Lung microvascular endothelial cell (primary cell): Measurements from ENCODE around the gene NCKAP5. TPM values are rescaled to one million over a fixed set of nuclear protein-coding genes. Genes with fewer than 3 reads are reported as not detected.
"Not testable (repeated sequence)": the region's sequence is repeated elsewhere in the genome, so short reads cannot be mapped to it uniquely, and the experiment has no call there.

Source experiments
- DNase-seq, 2 donors: peaks; one replicate each; pipeline versions ENCODE4 v3.0.0 to v3.0.0-alpha.2; 2010; ENCODE audit warnings: low read depth in 2 of 2
- total RNA-seq: library from RNA; depleted of rRNA; stranded (reverse); fragments of >200 nt; gene quantifications from 2 replicates; pipeline ENCODE4 v1.2.1, GENCODE V29; 2014

The NCKAP5 gene
- total RNA-seq, 1 donor from 2014 or later: under 0.01 TPM

DNA sequence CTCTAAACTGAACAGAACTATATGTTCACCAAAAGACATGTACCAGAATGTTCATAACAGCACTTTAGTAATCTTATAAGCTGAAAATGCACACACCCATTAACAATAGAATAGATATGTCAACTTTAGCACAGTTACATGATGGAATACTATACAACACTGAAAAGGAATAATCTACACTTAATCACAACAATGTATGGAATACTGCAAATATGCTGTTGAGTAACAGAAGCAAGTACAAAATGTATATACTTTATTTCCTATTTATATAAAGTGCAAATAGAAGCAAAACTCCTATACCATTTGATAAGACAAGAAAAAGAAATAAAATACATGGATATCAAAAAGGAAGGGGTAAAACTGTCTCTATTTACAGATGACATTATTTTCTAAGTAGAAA, 352.8 kb downstream of the NCKAP5 start:
- no peak for DNase-seq

DNA sequence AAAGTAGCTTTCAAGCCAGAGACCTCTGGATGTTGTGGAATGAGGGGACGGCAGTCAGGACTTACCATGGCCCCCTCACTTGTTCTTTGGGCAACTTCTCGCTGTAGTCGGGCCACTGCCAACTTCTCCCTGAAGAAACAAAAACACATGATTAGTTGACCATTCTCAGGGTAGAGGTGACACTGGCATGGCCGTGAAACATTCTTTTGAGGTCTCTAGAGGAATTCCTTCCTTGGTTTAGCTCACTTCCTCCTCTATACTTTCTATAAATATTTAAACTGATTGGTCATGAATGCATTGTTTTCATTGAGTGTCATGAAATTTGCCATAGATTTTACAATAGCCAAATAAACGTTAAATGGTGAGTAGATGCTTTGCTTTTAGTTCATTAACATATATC, 354.6 kb downstream of the NCKAP5 start:
- peak in 1 of 2 donors; percentile 19 for DNase-seq

DNA sequence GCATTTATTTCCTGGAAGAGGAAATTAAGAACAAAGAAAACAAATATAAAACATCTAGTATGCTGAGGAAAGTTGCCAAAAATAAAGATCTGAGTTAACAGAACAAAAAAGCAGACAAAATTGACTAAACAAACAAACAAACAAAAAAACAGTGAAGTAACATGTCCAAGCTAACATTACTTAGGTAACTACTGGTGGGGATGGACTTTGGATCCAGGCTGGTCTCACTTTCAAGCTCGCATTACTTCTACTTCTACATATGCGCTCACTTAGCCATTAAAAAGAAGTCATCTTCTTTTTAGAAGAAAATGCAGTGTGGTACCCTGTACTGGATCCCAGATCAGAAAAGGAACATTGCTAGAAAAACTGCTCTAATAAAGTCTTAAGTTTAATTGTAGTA, 358.9 kb downstream of the NCKAP5 start:
- DNase-seq: no peak

DNA sequence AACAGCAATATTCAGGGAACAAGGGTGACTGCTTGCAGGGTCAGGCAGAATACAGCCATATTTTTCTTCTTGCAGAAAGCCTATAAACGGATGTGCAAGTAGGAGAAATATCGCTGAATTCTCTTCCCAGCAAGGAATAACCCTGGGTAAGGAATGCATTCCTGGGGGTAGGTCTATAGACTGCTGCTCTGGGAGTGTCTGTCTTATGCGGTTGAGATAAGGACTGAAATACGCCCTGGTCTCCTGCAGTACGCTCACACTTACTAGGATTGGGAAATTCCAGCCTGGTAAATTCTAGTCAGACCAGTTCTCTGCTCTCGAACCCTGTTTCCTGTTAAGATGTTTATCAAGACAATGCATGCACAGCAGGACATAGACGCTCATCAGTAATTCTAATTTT, 361.6 kb downstream of the NCKAP5 start:
- DNase-seq: not testable (repeated sequence)

DNA sequence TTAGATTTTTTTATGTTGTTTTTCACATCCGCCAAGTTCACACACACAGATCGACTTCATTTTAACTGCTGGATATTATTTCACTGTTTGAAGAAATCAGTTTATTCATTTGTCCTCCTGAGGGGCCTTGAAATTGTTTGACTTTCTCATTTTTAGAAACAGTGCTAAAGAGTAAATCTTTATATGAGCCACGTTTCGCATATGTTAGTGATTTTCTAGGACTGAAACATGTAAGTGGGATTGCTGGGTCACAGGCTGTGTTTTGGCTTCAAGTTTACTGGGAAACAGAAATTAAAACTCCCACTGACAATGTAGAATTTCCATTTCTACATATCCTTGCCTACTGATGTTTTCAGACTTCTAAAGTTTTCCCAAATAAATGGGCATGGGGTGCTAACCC, 363.8 kb downstream of the NCKAP5 start:
- no peak for DNase-seq

DNA sequence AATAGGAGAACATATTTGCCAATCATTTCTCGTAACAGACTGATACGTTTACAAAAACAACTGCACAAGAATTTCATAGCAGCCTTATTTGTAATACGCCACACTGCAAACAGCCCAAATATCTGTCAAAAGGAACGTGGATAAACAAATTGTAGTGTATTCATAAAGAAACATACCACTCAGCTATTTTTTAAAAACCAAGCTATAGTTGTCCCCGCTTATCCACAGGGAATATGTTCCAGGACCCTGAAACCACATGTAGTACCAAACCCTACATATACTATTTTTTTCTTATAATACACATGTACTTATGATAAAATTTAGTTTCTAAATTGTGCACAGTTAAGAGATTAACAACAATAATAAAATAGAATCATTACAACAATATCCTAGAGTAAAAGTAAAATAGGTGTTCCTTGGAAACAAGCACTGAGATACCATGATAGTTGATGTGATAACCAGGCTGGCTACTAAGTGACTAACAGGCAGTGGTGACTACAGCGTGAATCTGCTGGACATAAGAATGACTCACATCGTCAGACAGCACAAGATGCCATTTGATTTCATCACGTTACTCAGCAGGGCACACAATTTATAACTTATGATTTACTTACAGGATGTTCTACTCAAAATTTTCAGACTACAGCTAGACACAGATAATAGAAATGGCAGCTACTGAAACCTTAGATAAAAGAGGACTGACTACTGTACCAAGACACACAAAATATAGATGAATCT, 367.4 kb downstream of the NCKAP5 start:
- peak in 1 of 2 donors; percentile 91 for DNase-seq

DNA sequence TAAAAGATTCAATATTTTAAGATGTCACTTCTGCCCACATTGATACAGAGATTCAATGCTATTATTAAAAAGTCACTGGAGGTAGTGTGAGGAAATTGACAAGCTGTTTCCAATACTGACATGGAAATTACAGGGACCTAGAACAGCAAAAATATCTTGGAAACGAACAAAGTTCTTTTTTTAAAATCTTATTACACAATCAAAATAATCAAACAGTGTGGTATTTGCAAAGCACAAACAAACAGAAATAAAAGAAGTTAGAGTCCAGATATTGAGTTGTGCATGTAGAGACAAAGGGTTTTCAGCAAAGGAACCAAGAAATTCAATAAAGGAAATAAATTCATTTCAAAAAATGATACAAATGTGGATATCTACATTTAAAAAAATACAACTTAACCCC, 369.6 kb downstream of the NCKAP5 start:
- DNase-seq: no peak

DNA sequence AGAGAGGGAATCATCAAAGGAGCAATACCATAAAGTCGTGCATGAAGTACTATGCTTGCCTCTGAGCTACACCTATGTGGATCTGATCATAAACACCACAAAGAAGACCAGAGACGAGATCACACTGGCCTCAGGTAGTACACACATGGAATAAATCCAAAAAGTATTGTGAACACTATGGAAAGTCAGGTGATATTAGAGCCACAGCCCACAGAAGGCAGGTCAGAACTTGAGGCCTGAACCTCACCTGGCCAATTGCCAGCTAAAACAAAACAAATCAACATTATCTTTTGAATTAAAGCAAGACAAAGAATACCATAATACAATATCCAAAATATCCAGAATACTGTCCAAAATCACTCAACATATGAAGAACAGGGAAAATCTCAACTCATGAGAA, 371.1 kb downstream of the NCKAP5 start:
- no peak for DNase-seq

DNA sequence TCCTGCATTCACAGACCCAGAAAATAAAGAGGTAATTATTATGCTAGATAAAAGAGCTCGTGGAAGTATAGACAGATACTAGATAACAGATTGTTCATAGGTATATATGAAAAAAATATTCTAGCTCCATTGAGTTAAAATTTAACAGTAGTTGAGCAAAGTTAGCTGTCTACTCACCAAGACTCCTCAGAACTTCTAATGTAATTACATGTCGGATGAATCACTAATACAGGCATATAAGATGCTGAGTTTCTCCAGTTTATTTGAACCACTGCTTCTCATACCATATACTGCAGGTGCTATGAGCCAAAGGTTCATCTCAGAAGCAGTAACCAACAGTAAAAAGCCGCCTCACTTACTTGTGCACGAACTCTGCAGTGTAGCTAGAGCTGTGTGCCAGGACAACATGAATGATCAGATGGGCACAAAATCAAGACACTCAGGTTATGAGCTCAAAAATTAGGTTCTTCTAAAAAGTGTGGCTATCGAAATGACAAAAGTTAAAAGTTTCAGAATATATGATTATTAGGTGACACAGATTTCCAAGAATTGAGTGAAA, 373.4 kb downstream of the NCKAP5 start:
- no peak for DNase-seq

DNA sequence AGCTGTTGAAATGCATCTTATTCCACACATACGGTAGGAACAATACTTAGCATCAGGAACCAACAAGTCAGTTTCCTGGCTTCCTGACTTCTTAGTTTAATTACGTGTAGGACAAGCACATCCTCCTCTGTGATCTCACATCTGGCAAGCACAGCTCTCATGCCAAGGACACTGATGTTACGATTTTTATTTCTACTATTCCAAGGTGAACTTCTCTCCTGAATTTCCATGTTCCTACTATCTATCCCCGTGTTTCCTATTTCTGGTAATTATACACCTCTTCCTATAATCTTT, 374.0 kb downstream of the NCKAP5 start:
- DNase-seq: peak in 1 of 2 donors; percentile 60

DNA sequence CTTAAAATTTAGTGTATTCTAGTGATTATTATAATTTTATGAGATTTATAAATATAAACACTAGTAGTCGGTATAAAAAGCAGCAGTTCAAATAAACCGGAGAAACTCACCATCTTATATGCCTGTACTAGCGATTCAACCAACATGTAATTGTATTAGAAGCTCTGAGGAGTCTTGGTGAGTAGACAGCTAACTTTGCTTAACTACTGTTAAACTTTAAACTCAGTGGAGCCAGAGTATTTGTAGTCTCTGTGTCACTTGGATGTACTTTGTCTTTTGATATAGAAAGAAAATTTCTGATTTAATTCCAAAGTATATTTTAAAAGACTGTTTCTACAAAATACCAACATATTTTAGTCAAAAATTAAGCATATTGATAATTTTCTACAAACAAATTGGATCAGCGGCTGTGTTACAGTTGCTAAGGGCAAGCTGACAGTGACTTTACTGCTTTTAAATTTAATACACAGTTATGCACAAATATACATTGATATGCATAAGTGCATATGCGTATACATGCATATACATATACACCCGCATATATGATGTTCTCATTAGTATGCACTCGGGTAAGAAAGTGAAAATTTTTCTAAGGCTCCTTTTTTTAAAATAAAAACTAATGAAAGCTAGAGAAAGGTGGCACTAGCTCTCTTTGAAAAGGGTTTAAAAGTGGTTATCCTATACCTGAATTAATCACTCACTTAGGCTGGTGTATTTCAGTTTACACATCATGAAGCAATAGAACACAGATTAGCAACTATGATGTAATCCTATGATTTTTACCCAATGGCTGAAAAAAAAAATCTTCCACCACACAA, 374.5 kb downstream of the NCKAP5 start:
- DNase-seq: no peak

DNA sequence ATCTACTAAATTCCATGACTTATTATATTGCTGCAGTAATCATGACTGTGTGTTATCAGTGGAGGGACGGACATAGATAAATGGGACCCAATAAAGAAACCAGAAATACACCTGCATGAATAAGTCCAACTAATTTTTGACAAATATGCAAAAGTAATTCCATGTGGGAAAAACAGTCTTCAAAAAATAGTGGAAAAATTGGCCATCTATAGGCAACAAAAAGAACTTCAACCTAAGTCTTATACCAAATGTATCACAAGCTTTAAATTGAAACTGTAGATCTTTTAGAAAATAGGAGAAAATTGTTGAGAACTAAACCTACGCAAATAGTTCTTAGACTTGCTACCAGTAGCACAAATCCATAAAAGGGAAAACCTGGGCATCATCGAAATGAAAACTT, 376.2 kb downstream of the NCKAP5 start:
- DNase-seq: no peak

DNA sequence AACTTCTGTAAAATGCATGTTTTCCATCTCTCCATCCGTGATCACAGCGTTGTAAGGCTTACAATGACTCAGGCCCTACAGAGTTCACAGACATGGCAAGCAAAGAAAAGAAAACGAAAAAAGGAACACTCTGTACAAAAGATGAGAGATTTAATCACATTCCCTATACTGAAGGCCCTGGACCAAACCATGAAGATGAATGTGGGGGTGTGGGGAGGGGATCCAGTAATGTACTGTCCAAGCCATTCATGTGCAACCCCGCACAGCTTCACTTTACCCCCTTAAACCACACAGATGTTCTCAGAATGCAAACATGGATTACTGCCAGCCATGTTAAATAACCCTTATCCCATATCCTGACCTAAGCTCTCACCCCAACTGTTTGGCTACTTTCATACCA, 391.1 kb downstream of the NCKAP5 start:
- DNase-seq: no peak

DNA sequence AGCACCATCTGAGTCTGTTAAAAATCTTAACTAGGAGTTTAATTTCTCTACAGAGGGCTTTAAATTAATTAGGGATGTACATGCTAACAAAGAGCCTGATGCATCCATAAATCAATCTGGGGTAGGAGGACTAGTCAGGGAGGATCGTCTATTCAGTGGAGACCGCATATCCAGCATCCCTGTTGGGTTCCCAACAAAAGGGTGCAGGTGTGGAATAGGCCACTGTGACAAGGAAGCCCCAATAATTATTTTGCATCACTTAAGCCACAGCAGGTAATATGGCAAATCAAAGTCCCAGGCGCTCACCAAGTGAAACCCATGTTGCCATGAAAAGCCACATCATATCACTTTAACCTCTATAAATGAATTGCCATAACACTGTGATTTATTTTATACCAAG, 392.3 kb downstream of the NCKAP5 start:
- no peak for DNase-seq

DNA sequence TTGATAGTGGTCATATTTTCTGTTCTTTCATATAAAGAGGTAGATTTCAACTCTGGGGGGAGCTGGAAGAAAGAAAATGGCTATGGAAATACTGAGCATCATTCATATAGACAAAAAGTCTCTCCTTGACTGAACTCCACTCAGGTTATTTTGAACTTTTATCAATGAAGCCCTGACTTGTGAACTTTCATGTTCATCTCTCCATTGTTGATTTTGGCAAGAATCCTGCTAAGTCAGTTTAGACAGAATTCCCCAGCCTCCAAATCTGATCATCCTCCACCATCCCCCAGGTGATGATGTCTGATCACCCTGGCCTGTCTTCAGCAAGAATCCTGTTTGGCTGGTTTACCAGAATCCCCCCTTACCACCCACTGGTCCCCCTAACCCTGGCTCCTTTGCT, 395.0 kb downstream of the NCKAP5 start:
- no peak for DNase-seq

DNA sequence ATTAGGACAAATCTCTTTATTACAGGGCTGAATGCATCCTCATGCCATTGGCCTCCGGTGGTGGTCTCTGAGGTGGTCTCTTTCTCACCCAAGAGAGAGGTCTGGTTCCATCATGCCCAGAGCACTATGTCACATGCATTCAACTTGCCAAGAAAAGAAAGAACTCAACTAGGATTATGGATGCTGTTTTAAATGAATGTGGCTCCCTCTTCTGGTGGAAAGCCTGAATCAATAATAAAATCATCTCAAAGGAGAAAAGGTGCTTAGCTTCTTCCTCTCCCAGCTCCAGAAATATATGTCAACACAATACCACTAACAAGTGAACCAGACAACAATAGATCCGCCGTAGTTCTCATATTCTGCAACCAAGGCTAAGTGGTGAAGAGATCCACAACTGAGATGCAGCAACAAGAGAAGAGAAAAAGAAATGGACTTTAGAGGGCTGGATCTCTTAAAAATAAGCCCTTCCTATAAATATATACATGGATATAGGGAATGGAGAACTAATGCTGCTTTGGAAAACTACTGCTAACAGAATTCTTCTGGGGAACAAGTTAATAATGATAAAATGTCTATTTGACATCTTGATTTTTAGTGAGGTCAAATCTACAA, 396.8 kb downstream of the NCKAP5 start:
- DNase-seq: peak; percentile 55 to 62

DNA sequence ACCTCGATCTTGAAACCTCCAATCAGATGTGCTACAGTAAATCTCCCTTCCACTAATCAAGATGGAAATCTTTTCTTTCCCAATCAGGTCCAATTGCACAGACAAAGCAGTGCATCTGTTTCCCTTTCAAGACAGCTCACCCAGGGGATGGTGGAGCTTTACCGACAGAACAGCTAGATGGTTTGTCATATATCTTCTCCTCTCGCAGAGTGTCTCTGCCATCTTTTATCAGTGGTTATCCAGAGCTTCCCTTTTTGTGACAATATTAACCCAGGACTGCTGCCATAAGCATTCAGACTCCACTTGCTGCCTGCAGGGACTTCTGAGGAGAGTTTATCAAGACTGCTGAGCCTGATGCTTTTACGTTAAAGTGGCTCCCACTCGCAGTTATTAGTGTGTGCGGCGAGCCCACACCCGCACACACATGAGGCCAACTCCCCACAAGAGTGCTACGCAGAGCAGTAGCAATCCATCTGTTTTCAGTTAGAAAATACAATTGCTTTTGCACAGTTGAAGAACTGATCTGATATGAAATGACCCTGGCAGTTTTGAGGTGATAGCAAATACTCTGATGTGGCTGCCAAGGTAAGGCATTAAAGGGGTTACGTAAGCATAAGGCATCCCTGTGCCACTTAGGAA, 398.9 kb downstream of the NCKAP5 start:
- no peak for DNase-seq

DNA sequence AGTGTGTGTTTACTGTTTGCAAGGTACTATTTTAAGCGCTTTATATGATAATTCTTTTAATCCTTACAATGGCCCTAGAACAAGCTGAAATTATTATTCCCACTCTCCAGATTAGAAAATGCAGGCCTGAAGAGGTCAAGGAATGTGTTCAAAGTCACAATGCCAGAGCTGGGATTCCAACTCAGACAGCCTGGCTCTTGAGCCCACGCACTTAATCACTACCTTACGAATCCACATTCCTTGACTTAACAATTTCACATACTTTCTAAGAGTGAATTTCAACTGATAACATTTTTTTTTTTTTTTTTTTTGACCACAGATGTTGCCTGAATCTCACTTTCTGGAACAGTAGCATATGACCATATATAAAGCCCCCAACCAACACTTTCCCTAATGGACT, 400.3 kb downstream of the NCKAP5 start:
- no peak for DNase-seq

DNA sequence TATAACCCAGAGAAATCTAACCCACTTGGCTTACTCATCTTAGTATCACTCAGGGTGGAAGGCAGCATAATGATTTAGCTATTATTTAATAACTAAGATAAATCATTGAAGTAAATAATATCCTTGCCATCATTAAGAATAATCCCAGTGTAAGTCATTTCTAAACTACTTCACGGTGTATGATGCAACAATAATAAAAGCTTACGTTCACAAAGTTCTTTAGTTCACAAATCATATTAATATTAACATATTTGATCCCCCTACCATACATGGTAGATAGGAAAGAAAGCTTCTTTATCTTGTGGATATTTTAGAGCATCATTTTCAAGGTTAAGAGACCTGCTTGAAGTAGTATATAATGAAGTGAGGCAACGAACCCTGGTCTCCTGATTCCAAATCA, 401.0 kb downstream of the NCKAP5 start:
- no peak for DNase-seq

DNA sequence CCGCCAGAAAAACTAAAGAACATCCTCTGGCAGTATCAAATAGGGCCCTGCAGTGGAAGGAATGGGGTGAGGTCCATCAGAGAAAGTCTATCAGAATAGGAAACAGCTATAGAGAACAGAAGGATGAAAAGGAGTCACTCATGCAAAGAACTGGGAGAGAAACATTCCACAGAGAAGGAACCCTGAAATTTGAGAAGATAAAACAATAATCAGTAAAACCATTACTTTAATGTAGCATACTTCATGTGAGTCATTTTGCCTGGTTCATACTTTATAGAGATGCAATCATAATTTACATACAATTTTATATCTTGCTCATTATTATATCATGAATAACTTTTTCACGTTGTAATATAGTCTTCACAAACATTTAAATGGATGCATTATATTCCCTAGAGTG, 402.2 kb downstream of the NCKAP5 start:
- no peak for DNase-seq

DNA sequence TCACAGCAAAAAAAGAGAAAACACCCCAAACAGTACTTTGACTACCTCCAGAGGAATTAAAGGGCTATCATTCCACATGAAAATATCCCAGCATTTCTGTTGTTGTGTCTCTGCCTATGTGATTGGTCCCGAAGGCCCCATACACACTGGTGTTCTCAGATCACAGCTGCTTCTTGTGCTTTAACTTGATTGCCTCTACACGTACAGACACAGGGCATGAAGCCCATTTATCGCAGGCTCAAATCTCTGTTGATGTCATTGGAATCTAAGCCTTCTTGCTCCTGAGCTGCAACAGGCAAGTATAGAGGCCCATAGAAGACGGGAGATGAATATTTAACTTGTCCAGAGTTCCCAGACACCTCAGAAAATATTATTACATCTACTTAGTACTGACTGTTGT, 405.2 kb downstream of the NCKAP5 start:
- DNase-seq: no peak

DNA sequence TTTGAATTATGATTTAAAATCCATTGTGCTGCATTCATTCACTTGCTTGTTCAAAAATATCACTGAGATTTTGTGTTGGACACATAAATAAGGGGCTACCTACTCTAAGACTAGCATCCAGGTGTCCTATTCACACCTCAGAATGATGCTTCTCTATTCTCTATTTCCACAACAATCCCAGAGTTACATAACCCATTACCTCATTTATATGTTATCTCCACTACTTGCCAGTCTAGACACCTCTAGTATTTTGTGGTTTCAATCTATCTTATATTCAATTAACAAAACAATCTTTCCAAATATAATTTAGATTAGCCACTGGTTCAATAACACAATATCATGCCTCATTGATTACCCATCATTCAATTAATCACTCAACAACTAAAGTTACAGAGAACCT, 409.8 kb downstream of the NCKAP5 start:
- DNase-seq: no peak
